ENCODE results near the gene PRRC1. TPM values are rescaled to one million over a fixed set of nuclear protein-coding genes. Genes with fewer than 3 reads are reported as not detected.
"Not testable (repeated sequence)": the region's sequence is repeated elsewhere in the genome, so short reads cannot be mapped to it uniquely, and the experiment has no call there.

The PRRC1 gene
- total RNA-seq, 2 donors from 2014 or later = 30.4 to 42.5 TPM

- no peak for ATAC-seq
- peaks cover 42 to 50% of the 10 kb centered on the region in 2 donors for H3K36me3 Mint-ChIP-seq
- peaks cover 12 to 21% of the 10 kb centered on the region in 2 donors for H3K9me3 Mint-ChIP-seq
- H3K27ac Mint-ChIP-seq = no peak overlapping the region
- no peak for DNase-seq (ENCODE audit: low spot score in 2 of 2)
These were observed 3.8 kb downstream of the PRRC1 start for GRCh38 chr5:127521138-127521770.

- peaks cover 29 to 40% of the 10 kb centered on the region in 2 donors for H3K36me3 Mint-ChIP-seq
- no peak overlapping the region for H3K27ac Mint-ChIP-seq
- peaks cover 12 to 16% of the 10 kb centered on the region in 2 donors for H3K9me3 Mint-ChIP-seq
- ATAC-seq (no peak), DNase-seq (ENCODE audit: low spot score in 2 of 2) (no peak)
These were observed 7.7 kb downstream of the PRRC1 start for GRCh38 chr5:127525181-127525580.

GRCh38 chr5:127529904-127530682, 12.7 kb downstream of the PRRC1 start:
- Mint-ChIP-seq H3K27ac (no peak overlapping the region), H3K36me3 (peaks cover 10 to 11% of the 10 kb centered on the region in 2 donors), H3K9me3 (no peaks in the 10 kb centered on the region)
- DNase-seq (ENCODE audit: low spot score in 2 of 2) (no peak), ATAC-seq (no peak)

- H3K27ac Mint-ChIP-seq = no peak overlapping the region
- H3K36me3 Mint-ChIP-seq = peaks cover 26 to 40% of the 10 kb centered on the region in 2 donors
These were observed 19.2 kb downstream of the PRRC1 start for GRCh38 chr5:127536687-127537086.

GRCh38 chr5:127540553-127540952, 23.1 kb downstream of the PRRC1 start:
- not testable (repeated sequence) for ATAC-seq; DNase-seq (ENCODE audit: low spot score in 2 of 2); H3K27ac Mint-ChIP-seq; H3K9me3 Mint-ChIP-seq
- peaks cover 32 to 38% of the 10 kb centered on the region in 2 donors for H3K36me3 Mint-ChIP-seq

More at GRCh38 chr5:127536687-127537086, 19.2 kb downstream of the PRRC1 start:
- peaks cover 0 to 4% of the 10 kb centered on the region in 2 donors for H3K9me3 Mint-ChIP-seq
- no peak for DNase-seq (ENCODE audit: low spot score in 2 of 2)
- no peak for ATAC-seq

GRCh38 chr5:127545249-127545648, 27.8 kb downstream of the PRRC1 start:
- not testable (repeated sequence) for H3K9me3 Mint-ChIP-seq; DNase-seq (ENCODE audit: low spot score in 2 of 2); ATAC-seq; H3K27ac Mint-ChIP-seq
- peaks cover 23 to 30% of the 10 kb centered on the region in 2 donors for H3K36me3 Mint-ChIP-seq

- peaks cover 13 to 16% of the 10 kb centered on the region in 2 donors for H3K36me3 Mint-ChIP-seq
- no peak for DNase-seq (ENCODE audit: low spot score in 2 of 2)
These were observed 32.1 kb downstream of the PRRC1 start for GRCh38 chr5:127549551-127549950.

GRCh38 chr5:127550652-127551409, 33.4 kb downstream of the PRRC1 start:
- ATAC-seq (no peak), DNase-seq (ENCODE audit: low spot score in 2 of 2) (no peak)
- Mint-ChIP-seq H3K9me3 (no peaks in the 10 kb centered on the region), H3K36me3 (peaks cover 10% of the 10 kb centered on the region in 2 donors), H3K27ac (no peak overlapping the region)

More at GRCh38 chr5:127549551-127549950, 32.1 kb downstream of the PRRC1 start:
- Mint-ChIP-seq H3K27ac (no peak overlapping the region), H3K9me3 (no peaks in the 10 kb centered on the region)
- ATAC-seq = no peak

- ATAC-seq (no peak), DNase-seq (ENCODE audit: low spot score in 2 of 2) (no peak)
- Mint-ChIP-seq H3K36me3 (peaks cover 6% of the 10 kb centered on the region in 2 donors), H3K27ac (no peak overlapping the region), H3K9me3 (no peaks in the 10 kb centered on the region)
These were observed 34.1 kb downstream of the PRRC1 start for GRCh38 chr5:127551410-127552041.

GRCh38 chr5:127555826-127556225, 38.4 kb downstream of the PRRC1 start:
- ATAC-seq (no peak), DNase-seq (ENCODE audit: low spot score in 2 of 2) (no peak)
- no peak overlapping the region for H3K27ac Mint-ChIP-seq
- H3K9me3 Mint-ChIP-seq = no peaks in the 10 kb centered on the region
- peaks cover 0 to 6% of the 10 kb centered on the region in 2 donors for H3K36me3 Mint-ChIP-seq

GRCh38 chr5:127556609-127557334, 39.3 kb downstream of the PRRC1 start:
- no peaks in the 10 kb centered on the region for H3K9me3 Mint-ChIP-seq
- no peak for ATAC-seq
- peaks cover 0 to 6% of the 10 kb centered on the region in 2 donors for H3K36me3 Mint-ChIP-seq
- no peak for DNase-seq (ENCODE audit: low spot score in 2 of 2)
- no peak overlapping the region for H3K27ac Mint-ChIP-seq

GRCh38 chr5:127558273-127558672, 40.8 kb downstream of the PRRC1 start:
- Mint-ChIP-seq H3K27ac (no peak overlapping the region), H3K36me3 (no peaks in the 10 kb centered on the region), H3K9me3 (no peaks in the 10 kb centered on the region)
- no peak for DNase-seq (ENCODE audit: low spot score in 2 of 2)
- ATAC-seq = no peak

- Mint-ChIP-seq H3K27ac (no peak overlapping the region), H3K36me3 (no peaks in the 10 kb centered on the region), H3K9me3 (no peaks in the 10 kb centered on the region)
- no peak for DNase-seq (ENCODE audit: low spot score in 2 of 2)
- ATAC-seq = no peak
These were observed 43.8 kb downstream of the PRRC1 start for GRCh38 chr5:127561254-127561653.

GRCh38 chr5:127562252-127562651, 44.8 kb downstream of the PRRC1 start:
- H3K9me3 Mint-ChIP-seq = no peaks in the 10 kb centered on the region

GRCh38 chr5:127563136-127563535, 45.7 kb downstream of the PRRC1 start:
- Mint-ChIP-seq H3K9me3 (no peaks in the 10 kb centered on the region), H3K36me3 (no peaks in the 10 kb centered on the region), H3K27ac (no peak overlapping the region)
- DNase-seq (ENCODE audit: low spot score in 2 of 2) (no peak), ATAC-seq (no peak)

More at GRCh38 chr5:127562252-127562651, 44.8 kb downstream of the PRRC1 start:
- no peak for ATAC-seq
- no peaks in the 10 kb centered on the region for H3K36me3 Mint-ChIP-seq
- no peak overlapping the region for H3K27ac Mint-ChIP-seq
- DNase-seq (ENCODE audit: low spot score in 2 of 2) = no peak
